ENCODE results near the gene EFNB2.

EFNB2 gene

DNA sequence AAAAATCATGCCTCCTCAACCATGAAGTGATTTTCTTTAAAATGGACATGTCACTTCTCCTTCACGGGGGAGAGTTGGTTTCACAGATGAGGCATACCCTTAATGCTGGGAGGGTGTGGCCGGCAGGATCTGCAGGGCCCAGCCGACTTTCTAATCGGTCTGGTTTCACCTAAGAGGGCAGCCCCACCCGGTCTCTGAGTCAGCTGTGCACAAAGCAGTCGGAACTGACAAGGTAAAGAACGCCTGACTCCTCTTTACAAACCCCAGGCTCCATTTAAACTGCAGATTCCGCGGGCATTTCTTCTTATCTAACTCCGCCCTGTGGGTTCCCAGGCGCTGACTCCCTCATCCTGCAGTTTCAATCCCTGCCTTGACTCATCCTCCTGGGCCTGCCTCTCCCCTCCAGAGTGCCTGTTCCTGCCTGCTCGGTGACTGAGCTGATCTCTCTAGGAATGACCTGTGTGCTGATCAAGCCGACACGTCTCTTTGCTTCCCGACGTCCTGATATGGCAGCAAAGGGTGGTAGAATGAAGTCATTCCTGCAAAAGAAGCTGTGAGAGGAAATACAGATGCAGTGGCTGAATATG is 63.4 kb downstream of the EFNB2 start (continued):
- TF ChIP-seq ZBTB6 (tag by site-specific recombination; IDR thresholded peaks at IDR 0.05) (no peak), YY1 (tag by site-specific recombination; IDR thresholded peaks at IDR 0.05) (no peak), ZNF239 (tag by site-specific recombination; IDR thresholded peaks at IDR 0.05) (no peak), ZNF146 (tag by site-specific recombination; IDR thresholded peaks at IDR 0.05) (no peak), ZNF510 (tag by site-specific recombination; IDR thresholded peaks at IDR 0.05; ENCODE audit: insufficient replicate concordance) (no peak), ZNF391 (tag by site-specific recombination; IDR thresholded peaks at IDR 0.05; ENCODE audit: borderline replicate concordance, low read depth) (no peak), ZNF133 (tag by site-specific recombination; IDR thresholded peaks at IDR 0.05) (no peak), ZBTB20 (tag by site-specific recombination; IDR thresholded peaks at IDR 0.05) (peak; percentile 82), ZNF433 (tag by site-specific recombination; IDR thresholded peaks at IDR 0.05; ENCODE audit: low read depth) (no peak), ZNF670 (tag by site-specific recombination; IDR thresholded peaks at IDR 0.05; ENCODE audit: low read depth) (no peak), HOXC10 (CRISPR knock-in tag; IDR thresholded peaks at IDR 0.05) (no peak), MZF1 (tag by site-specific recombination; IDR thresholded peaks at IDR 0.05; ENCODE audit: borderline replicate concordance) (no peak), ZNF416 (tag by site-specific recombination; IDR thresholded peaks at IDR 0.05) (no peak), ZNF473 (tag by site-specific recombination; IDR thresholded peaks at IDR 0.05) (no peak), ZBTB11 (tag by site-specific recombination; conservative IDR thresholded peaks at IDR 0.05; ENCODE audit: low read depth) (no peak), ZNF155 (tag by site-specific recombination; IDR thresholded peaks at IDR 0.05) (no peak), ZNF521 (tag by site-specific recombination; IDR thresholded peaks at IDR 0.05) (no peak), ZNF202 (tag by site-specific recombination; IDR thresholded peaks at IDR 0.05; ENCODE audit: borderline replicate concordance) (no peak), ZFP3 (tag by site-specific recombination; IDR thresholded peaks at IDR 0.05; ENCODE audit: low read depth) (no peak), ZNF555 (tag by site-specific recombination; conservative IDR thresholded peaks at IDR 0.05) (no peak), ZNF132 (tag by site-specific recombination; IDR thresholded peaks at IDR 0.05; ENCODE audit: borderline replicate concordance) (no peak), ZNF26 (tag by site-specific recombination; IDR thresholded peaks at IDR 0.05) (no peak), ZNF837 (tag by site-specific recombination; IDR thresholded peaks at IDR 0.05) (no peak), ZNF140 (tag by site-specific recombination; IDR thresholded peaks at IDR 0.05) (no peak), ZNF302 (tag by site-specific recombination; IDR thresholded peaks at IDR 0.05; ENCODE audit: low read depth) (no peak), ZNF324 (tag by site-specific recombination; IDR thresholded peaks at IDR 0.05) (no peak), GLIS2 (tag by site-specific recombination; IDR thresholded peaks at IDR 0.05) (no peak; the same call in 1 of the 2 replicates), RBAK (tag by site-specific recombination; IDR thresholded peaks at IDR 0.05) (no peak), ZNF121 (tag by site-specific recombination; IDR thresholded peaks at IDR 0.05) (no peak), WT1 (tag by site-specific recombination; IDR thresholded peaks at IDR 0.05) (no peak), OSR2 (tag by site-specific recombination; IDR thresholded peaks at IDR 0.05) (no peak), ZNF248 (tag by site-specific recombination; IDR thresholded peaks at IDR 0.05) (no peak)
- TF ChIP-seq, protein P1, sequence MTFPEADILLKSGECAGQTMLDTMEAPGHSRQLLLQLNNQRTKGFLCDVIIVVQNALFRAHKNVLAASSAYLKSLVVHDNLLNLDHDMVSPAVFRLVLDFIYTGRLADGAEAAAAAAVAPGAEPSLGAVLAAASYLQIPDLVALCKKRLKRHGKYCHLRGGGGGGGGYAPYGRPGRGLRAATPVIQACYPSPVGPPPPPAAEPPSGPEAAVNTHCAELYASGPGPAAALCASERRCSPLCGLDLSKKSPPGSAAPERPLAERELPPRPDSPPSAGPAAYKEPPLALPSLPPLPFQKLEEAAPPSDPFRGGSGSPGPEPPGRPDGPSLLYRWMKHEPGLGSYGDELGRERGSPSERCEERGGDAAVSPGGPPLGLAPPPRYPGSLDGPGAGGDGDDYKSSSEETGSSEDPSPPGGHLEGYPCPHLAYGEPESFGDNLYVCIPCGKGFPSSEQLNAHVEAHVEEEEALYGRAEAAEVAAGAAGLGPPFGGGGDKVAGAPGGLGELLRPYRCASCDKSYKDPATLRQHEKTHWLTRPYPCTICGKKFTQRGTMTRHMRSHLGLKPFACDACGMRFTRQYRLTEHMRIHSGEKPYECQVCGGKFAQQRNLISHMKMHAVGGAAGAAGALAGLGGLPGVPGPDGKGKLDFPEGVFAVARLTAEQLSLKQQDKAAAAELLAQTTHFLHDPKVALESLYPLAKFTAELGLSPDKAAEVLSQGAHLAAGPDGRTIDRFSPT (tag by site-specific recombination; IDR thresholded peaks at IDR 0.05): no peak
